Fibroblast of the aortic adventitia (primary cell): ENCODE measurements around the gene PGAM5. TPM values are rescaled to one million over a fixed set of nuclear protein-coding genes. Genes with fewer than 3 reads are reported as not detected.

Source experiments
- DNase-seq: peaks from one replicate; pipeline ENCODE4 v3.0.0-alpha.2; 2010; ENCODE audit warnings: low read depth
- H3K4me3 ChIP-seq: 2 replicates; pipeline ENCODE4 v1.5.1; 2011; ENCODE audit warnings: low read depth, mild to moderate bottlenecking, control low read depth, low read length, moderate library complexity
- CTCF ChIP-seq: IDR thresholded peaks from 2 replicates; pipeline ENCODE4 v1.5.1; 2011; ENCODE audit warnings: mild to moderate bottlenecking, low read length, control low read depth, inconsistent platforms; ENCODE audit not compliant: insufficient read depth
- total RNA-seq: library from RNA; depleted of rRNA; stranded (reverse); fragments of >200 nt; gene quantifications from 2 replicates; pipeline ENCODE4 v1.2.3, GENCODE V29; 2012; ENCODE audit warnings: low replicate concordance

Gene PGAM5
- total RNA-seq, 1 donor, result 22.4 TPM

DNA sequence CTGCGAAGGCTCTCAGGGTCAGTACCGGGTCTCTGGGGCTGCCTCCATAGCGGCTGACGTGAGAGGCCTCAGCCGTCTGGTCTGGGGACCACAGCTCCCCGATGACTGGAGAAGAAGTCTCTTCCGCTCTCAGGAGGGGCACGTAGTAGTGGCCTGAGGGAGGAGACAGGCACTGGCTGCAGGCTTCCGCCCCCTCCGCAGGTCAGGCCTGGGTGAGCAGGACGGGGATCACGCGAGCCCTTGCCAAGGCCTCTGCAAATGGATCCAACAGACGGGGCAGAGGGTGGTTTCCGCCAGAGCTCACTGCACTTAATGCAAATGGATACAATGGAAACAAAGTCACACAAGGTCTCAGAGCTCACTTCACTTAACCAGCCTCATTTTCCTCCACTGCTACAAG, 26.3 kb downstream of the PGAM5 start:
- DNase-seq, result no peak
- H3K4me3 ChIP-seq, result no peak overlapping the region
- no peak for TF ChIP-seq CTCF

GRCh38 chr12:132739600-132740312, 29.1 kb downstream of the PGAM5 start:
- no peak for TF ChIP-seq CTCF
- no peak overlapping the region for H3K4me3 ChIP-seq
- DNase-seq, result no peak

GRCh38 chr12:132740313-132740646, 29.6 kb downstream of the PGAM5 start:
- TF ChIP-seq CTCF, result no peak
- no peak overlapping the region for H3K4me3 ChIP-seq
- no peak for DNase-seq

- no peak overlapping the region for H3K4me3 ChIP-seq
- no peak for TF ChIP-seq CTCF
- DNase-seq, result no peak
Observed at GRCh38 chr12:132740652-132741051, 30.0 kb downstream of the PGAM5 start.

GRCh38 chr12:132741620-132742019, 31.0 kb downstream of the PGAM5 start:
- H3K4me3 ChIP-seq, result no peak overlapping the region
- no peak for DNase-seq
- TF ChIP-seq CTCF, result no peak

- H3K4me3 ChIP-seq, result no peak overlapping the region
- no peak for DNase-seq
- no peak for TF ChIP-seq CTCF
Observed at GRCh38 chr12:132743831-132744230, 33.2 kb downstream of the PGAM5 start.

- DNase-seq, result no peak
- no peak for TF ChIP-seq CTCF
- H3K4me3 ChIP-seq, result no peak overlapping the region
Observed at GRCh38 chr12:132746613-132747012, 36.0 kb downstream of the PGAM5 start.
